IMR-90 (cell line): ENCODE results near the gene CD248. TPM values are rescaled to one million over a fixed set of nuclear protein-coding genes. Genes with fewer than 3 reads are reported as not detected.

Source experiments
- ATAC-seq: fragments of 200-7000 bp; cut with Tn5 transposase; 2 replicates; pipeline ENCODE4 v1.9.1; 2020; ENCODE audit warnings: low read depth, mild to moderate bottlenecking, moderate library complexity
- BruUV-seq: library from RNA; stranded (reverse); fragments of 400-500 nt; replicated peaks from 2 replicates; lab custom pipeline; 2021; lab: Mats Ljungman, UMichigan
- CTCF ChIA-PET: fragments of 300-600 bp; formaldehyde crosslinking; extraction: SDS; loops from one replicate; lab custom pipeline; 2021; ENCODE audit warnings: antibody characterized with exemption; lab: Yijun Ruan, JAX
- POLR2A ChIA-PET: fragments of 300-600 bp; sonication (Branson Sonifier 250); formaldehyde crosslinking; loops from one replicate; lab custom pipeline; 2022; ENCODE audit warnings: antibody characterized with exemption; ENCODE audit not compliant: unreplicated experiment; lab: Charles Lee
- DNase-seq: peaks from one replicate; pipeline ENCODE4 v3.0.0; 2013
- H2AFZ ChIP-seq: replicated peaks from 2 replicates; pipeline ENCODE3; 2013; ENCODE audit warnings: low read length, mild to moderate bottlenecking; ENCODE audit not compliant: poor library complexity
- H2AK5ac ChIP-seq: 2 replicates; pipeline ENCODE4 v1.6.1; 2013; ENCODE audit warnings: low read depth, low read length, inconsistent platforms
- H2AK9ac ChIP-seq: replicated peaks from 2 replicates; pipeline ENCODE3; 2013; ENCODE audit warnings: mild to moderate bottlenecking, low read depth, low read length, moderate library complexity; ENCODE audit not compliant: poor library complexity
- H2BK120ac ChIP-seq: 2 replicates; pipeline ENCODE4 v1.6.1; 2013; ENCODE audit warnings: low read depth, low read length, inconsistent platforms
- H2BK15ac ChIP-seq: 3 replicates; pipeline ENCODE4 v1.6.1; 2013; ENCODE audit warnings: low read depth, low read length, inconsistent platforms
- H2BK20ac ChIP-seq: 2 replicates; pipeline ENCODE4 v1.6.1; 2013; ENCODE audit warnings: low read depth, mild to moderate bottlenecking, inconsistent platforms, low read length, moderate library complexity
- H2BK5ac ChIP-seq: 2 replicates; pipeline ENCODE4 v1.6.1; 2013; ENCODE audit warnings: mild to moderate bottlenecking, low read depth, low read length, inconsistent platforms; ENCODE audit not compliant: poor library complexity, severe bottlenecking
- H3K14ac ChIP-seq: replicated peaks from 2 replicates; pipeline ENCODE4 v1.6.1; 2013; ENCODE audit warnings: low read depth, low read length, inconsistent platforms
- H3K18ac ChIP-seq: 2 replicates; pipeline ENCODE4 v1.6.1; 2013; ENCODE audit warnings: low read depth, low read length, control low read depth
- H3K23ac ChIP-seq: 2 replicates; pipeline ENCODE4 v1.6.1; 2013; ENCODE audit warnings: low read depth, low read length, inconsistent platforms
- H3K27ac ChIP-seq: 2 replicates; pipeline ENCODE4 v1.5.1; 2013; ENCODE audit warnings: mild to moderate bottlenecking, control low read depth, low read length; ENCODE audit not compliant: insufficient read depth
- H3K27me3 ChIP-seq: 2 replicates; pipeline ENCODE4 v1.6.1; 2013; ENCODE audit warnings: low read length; ENCODE audit not compliant: control insufficient read depth, insufficient read depth
- H3K36me3 ChIP-seq: 2 replicates; pipeline ENCODE4 v1.6.1; 2013; ENCODE audit warnings: low read length, mixed read lengths; ENCODE audit not compliant: control insufficient read depth, insufficient read depth
- H3K4ac ChIP-seq: 2 replicates; pipeline ENCODE4 v1.6.1; 2013; ENCODE audit warnings: low read depth, low read length, inconsistent platforms
- H3K4me1 ChIP-seq: 2 replicates; pipeline ENCODE4 v1.6.1; 2013; ENCODE audit warnings: low read length, mixed read lengths; ENCODE audit not compliant: control insufficient read depth, insufficient read depth
- H3K4me2 ChIP-seq: 2 replicates; pipeline ENCODE4 v1.6.1; 2013; ENCODE audit warnings: low read depth, mild to moderate bottlenecking, control low read depth, low read length, moderate library complexity
- H3K4me3 ChIP-seq: 2 replicates; pipeline ENCODE4 v1.5.1; 2013; ENCODE audit warnings: low read depth, mild to moderate bottlenecking, control low read depth, low read length, moderate library complexity; ENCODE audit not compliant: insufficient read depth
- H3K56ac ChIP-seq: 2 replicates; pipeline ENCODE4 v1.6.1; 2013; ENCODE audit warnings: low read length, inconsistent platforms; ENCODE audit not compliant: insufficient read depth; ENCODE audit errors: extremely low read depth
- H3K79me1 ChIP-seq, 2 experiments: 2 replicates each; pipeline ENCODE4 v1.6.1; 2013; ENCODE audit warnings: low read length in 2 of 2, inconsistent platforms in 1 of 2, low read depth in 1 of 2
- H3K9ac ChIP-seq: 2 replicates; pipeline ENCODE4 v1.6.1; 2013; ENCODE audit warnings: low read depth, low read length, control low read depth
- H3K9me1 ChIP-seq: 2 replicates; pipeline ENCODE4 v1.6.1; 2013; ENCODE audit warnings: low read length, inconsistent platforms; ENCODE audit not compliant: insufficient read depth
- H3K9me3 ChIP-seq: 2 replicates; pipeline ENCODE4 v1.6.1; 2013; ENCODE audit warnings: low read length; ENCODE audit not compliant: control insufficient read depth, insufficient read depth
- H4K20me1 ChIP-seq: 2 replicates; pipeline ENCODE4 v1.6.1; 2013; ENCODE audit warnings: low read length, inconsistent platforms; ENCODE audit not compliant: insufficient read depth
- H4K5ac ChIP-seq: 2 replicates; pipeline ENCODE4 v1.6.1; 2013; ENCODE audit warnings: mild to moderate bottlenecking, low read depth, low read length, control low read depth
- H4K8ac ChIP-seq, 2 experiments: 2 replicates each; pipeline ENCODE4 v1.6.1; 2013; ENCODE audit warnings: low read depth in 2 of 2, low read length in 2 of 2, control low read depth in 1 of 2, inconsistent platforms in 1 of 2
- H4K91ac ChIP-seq: 2 replicates; pipeline ENCODE4 v1.6.1; 2013; ENCODE audit warnings: low read depth, low read length, inconsistent platforms; ENCODE audit not compliant: insufficient read depth
- BHLHE40 ChIP-seq: fragments of 150-350 bp; IDR thresholded peaks from 2 replicates; pipeline ENCODE4 v1.6.1; 2016; ENCODE audit warnings: mild to moderate bottlenecking, low read depth, low read length
- CEBPB ChIP-seq: IDR thresholded peaks from 2 replicates; pipeline ENCODE4 v1.6.1; 2012; ENCODE audit warnings: low read depth, low read length, improper control_type of control experiment
- CHD1 ChIP-seq: IDR thresholded peaks from 2 replicates; pipeline ENCODE4 v1.6.1; 2012; ENCODE audit warnings: low read depth, low read length, improper control_type of control experiment
- CTCF ChIP-seq: conservative IDR thresholded peaks from 2 replicates; pipeline ENCODE4 v1.5.1; 2012; ENCODE audit warnings: mild to moderate bottlenecking, low read depth, low read length, improper control_type of control experiment
- ELK1 ChIP-seq: fragments of 150-350 bp; IDR thresholded peaks from 2 replicates; pipeline ENCODE4 v1.6.1; 2016; ENCODE audit warnings: low read depth, mild to moderate bottlenecking, low read length, moderate library complexity, borderline replicate concordance
- FOS ChIP-seq: fragments of 150-350 bp; IDR thresholded peaks from 2 replicates; pipeline ENCODE4 v1.6.1; 2016; ENCODE audit warnings: low read depth, low read length
- MAFK ChIP-seq: IDR thresholded peaks from 2 replicates; pipeline ENCODE4 v1.6.1; 2012; ENCODE audit warnings: low read depth, low read length, improper control_type of control experiment
- MAZ ChIP-seq: IDR thresholded peaks from 2 replicates; pipeline ENCODE4 v1.6.1; 2012; ENCODE audit warnings: low read depth, mild to moderate bottlenecking, low read length, improper control_type of control experiment, moderate library complexity, borderline replicate concordance
- MXI1 ChIP-seq: IDR thresholded peaks from 2 replicates; pipeline ENCODE4 v1.6.1; 2012; ENCODE audit warnings: low read depth, mild to moderate bottlenecking, low read length, moderate library complexity, borderline replicate concordance
- POLR2A ChIP-seq: IDR thresholded peaks from 2 replicates; pipeline ENCODE4 v1.6.1; 2012; ENCODE audit warnings: mild to moderate bottlenecking, low read depth, low read length
- RAD21 ChIP-seq: IDR thresholded peaks from 2 replicates; pipeline ENCODE4 v1.6.1; 2012; ENCODE audit warnings: low read length, improper control_type of control experiment
- RCOR1 ChIP-seq: IDR thresholded peaks from 2 replicates; pipeline ENCODE4 v1.6.1; 2012; ENCODE audit warnings: mild to moderate bottlenecking, low read length, improper control_type of control experiment; ENCODE audit not compliant: insufficient replicate concordance
- RFX5 ChIP-seq: IDR thresholded peaks from 2 replicates; pipeline ENCODE4 v1.8.0; 2012; ENCODE audit warnings: low read depth, mild to moderate bottlenecking, low read length, moderate library complexity
- SMC3 ChIP-seq: fragments of 150-350 bp; IDR thresholded peaks from 2 replicates; pipeline ENCODE4 v1.6.1; 2016; ENCODE audit warnings: low read depth, mild to moderate bottlenecking, antibody characterized with exemption, low read length, moderate library complexity
- USF2 ChIP-seq: fragments of 150-350 bp; IDR thresholded peaks from 2 replicates; pipeline ENCODE4 v1.6.1; 2017; ENCODE audit warnings: mild to moderate bottlenecking, antibody characterized with exemption, low read length, low read depth
- WGBS, 2 experiments: methylation state at CpG; one replicate each; pipeline versions ENCODE4 v1.1.5 to v1.1.7; 2013; ENCODE audit warnings: missing lambda C conversion rate in 2 of 2; ENCODE audit not compliant: insufficient read length in 1 of 2; ENCODE audit errors: extremely low coverage in 2 of 2; 5-methylcytosine and 5-hydroxymethylcytosine counted together
- dilution Hi-C: fragments of 300-500 bp; cut with HindIII; formaldehyde crosslinking; loops from one replicate; pipeline ENCODE4 v1.14.3; 2018; ENCODE audit warnings: low sequenced_read_pairs; ENCODE audit not compliant: unreplicated experiment
- in situ Hi-C: fragments of 300-500 bp; cut with MboI; formaldehyde crosslinking; loops from 3 replicates; pipeline ENCODE4 v1.14.3; 2019; ENCODE audit warnings: low sequenced_read_pairs, inconsistent platforms, mixed read lengths
- intact Hi-C: fragments of 100-400 bp; cut with micrococcal nuclease; formaldehyde crosslinking; loops from 2 replicates; pipeline ENCODE4 v1.10.0; 2022
- polyA plus RNA-seq, 3 experiments: library from polyadenylated mRNA; depleted of rRNA; stranded (reverse); fragments of >200 nt; gene quantifications; 2 replicates each; pipeline ENCODE4 v1.2.3, GENCODE V29; 2012; ENCODE audit warnings: low replicate concordance in 1 of 3
- total RNA-seq: library from RNA; depleted of rRNA; stranded (reverse); fragments of >200 nt; gene quantifications from 2 replicates; pipeline ENCODE4 v1.2.3, GENCODE V29; 2012

CD248 gene
- total and polyA plus RNA-seq, 2 of the 4 experiments (the other 2 are of a cell fraction), result 19.5 to 223 TPM

DNA sequence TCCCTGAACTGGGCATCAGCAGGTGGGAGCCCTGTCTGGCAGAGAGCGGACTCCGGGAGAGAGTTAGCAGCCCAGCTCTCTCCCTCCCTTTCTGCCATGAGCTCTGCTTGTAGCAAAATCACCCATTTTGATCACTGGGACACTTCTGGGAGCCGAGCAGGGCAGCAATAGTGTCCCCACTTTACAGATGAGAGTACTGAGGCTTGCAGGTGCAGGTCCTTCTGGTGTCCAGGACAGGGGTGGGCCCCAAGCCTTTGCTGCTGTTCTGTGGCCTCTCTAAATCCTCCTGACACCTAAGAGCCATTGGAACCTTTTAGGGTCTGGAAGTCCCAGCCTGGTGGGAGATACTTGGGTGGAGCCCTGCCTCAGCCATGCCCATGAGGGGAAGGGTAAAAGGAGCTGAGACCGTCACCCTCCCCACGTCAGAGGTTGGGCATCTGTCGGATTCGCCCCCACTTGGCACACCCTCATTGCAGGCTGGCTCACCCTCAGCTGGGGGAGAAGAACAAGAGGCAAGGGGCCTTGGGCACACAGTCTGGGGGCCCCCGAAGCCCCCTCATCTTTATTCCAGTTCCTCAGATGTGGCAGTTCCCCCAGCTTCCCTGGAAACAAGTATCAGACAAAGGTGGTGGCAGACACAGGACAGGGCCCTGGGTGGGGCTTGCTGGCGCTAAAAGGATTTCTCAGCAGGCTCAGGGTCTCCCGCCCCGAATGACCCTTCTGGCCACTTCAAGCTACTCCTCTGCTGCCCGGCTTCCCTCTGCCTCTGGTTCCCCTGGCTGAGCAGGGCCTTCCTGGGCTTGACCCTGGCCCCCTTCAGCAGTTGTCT is 14.9 kb upstream of the CD248 start:
- H3K4me1 ChIP-seq, result peaks cover 28% of the 10 kb centered on the region
- H2AK9ac ChIP-seq, result no peak overlapping the region
- ChIA-PET CTCF (no interaction called here), POLR2A (interaction anchor here (0.6 kb wide), 1 partner anchor 1129 kb away, joined by 3 read pairs; no protein-coding TSS in a partner anchor)
- no peak overlapping the region for H2AFZ ChIP-seq
- no peak overlapping the region for H3K4ac ChIP-seq
- no peak overlapping the region for H3K56ac ChIP-seq
- H3K27me3 ChIP-seq, result no peaks in the 10 kb centered on the region
- H3K9me3 ChIP-seq, result no peaks in the 10 kb centered on the region
- H2AK5ac ChIP-seq, result no peak overlapping the region
- peaks cover 18% of the 10 kb centered on the region for H3K36me3 ChIP-seq
- H3K79me1 ChIP-seq, result peaks cover 5 to 53% of the 10 kb centered on the region in 2 experiments
- no peak overlapping the region for H2BK120ac ChIP-seq
- no peak overlapping the region for H3K4me2 ChIP-seq
- H2BK20ac ChIP-seq, result no peak overlapping the region
- no peak overlapping the region for H2BK15ac ChIP-seq
- H3K18ac ChIP-seq, result no peak overlapping the region
- H4K5ac ChIP-seq, result no peak overlapping the region
- no peak overlapping the region for H2BK5ac ChIP-seq
- H3K9me1 ChIP-seq, result peaks cover 10% of the 10 kb centered on the region
- WGBS, 2 experiments, result 79% methylated on average over 4 of the region's 12 CpGs; no CpG with 5 or more reads in 1 of the 2 experiments
- H4K91ac ChIP-seq, result no peak overlapping the region
- H3K14ac ChIP-seq, result no peak overlapping the region
- dilution Hi-C loops, result no loop called here
- DNase-seq, result no peak
- no peak overlapping the region for H3K27ac ChIP-seq
- H3K4me3 ChIP-seq, result no peak overlapping the region
- in situ Hi-C loops, result no loop called here
- ATAC-seq, result no peak
- H4K8ac ChIP-seq, result no peak overlapping the region
- no peak overlapping the region for H3K23ac ChIP-seq
- no peak overlapping the region for H3K9ac ChIP-seq
- BruUV-seq, result no TSS peak
- intact Hi-C loops, result no loop called here
- peaks cover 9% of the 10 kb centered on the region; the same call in 1 of the 2 replicates for H4K20me1 ChIP-seq
- no peak for TF ChIP-seq BHLHE40
- no peak for TF ChIP-seq RAD21
- no peak for TF ChIP-seq CEBPB
- TF ChIP-seq CHD1, result no peak
- TF ChIP-seq CTCF, result no peak
- no peak for TF ChIP-seq MXI1
- TF ChIP-seq MAZ, result no peak
- TF ChIP-seq USF2, result no peak
- TF ChIP-seq RCOR1, result no peak
- no peak for TF ChIP-seq MAFK
- TF ChIP-seq FOS, result no peak
- no peak for TF ChIP-seq ELK1
- no peak for TF ChIP-seq POLR2A
- TF ChIP-seq RFX5, result no peak
- TF ChIP-seq SMC3, result no peak
